C4-2B (cell line): ENCODE results near the gene TEX36.

Experiments
- CTCF ChIP-seq: fragments of 450-650 bp; conservative IDR thresholded peaks from 2 replicates; pipeline ENCODE4 v1.5.1; 2017; ENCODE audit warnings: mild to moderate bottlenecking
- ZFX ChIP-seq: fragments of 450-650 bp; IDR thresholded peaks from 2 replicates; pipeline ENCODE4 v1.6.1; 2017

GRCh38 chr10:125692196-125692595 lies 9.2 kb upstream of the TEX36 start:
- TF ChIP-seq CTCF, result no peak
- no peak for TF ChIP-seq ZFX
